ENCODE results near the gene KCNJ11. TPM values are rescaled to one million over a fixed set of nuclear protein-coding genes. Genes with fewer than 3 reads are reported as not detected.

The KCNJ11 gene
- total and polyA plus RNA-seq, 2 of the 13 experiments (the other 11 are each of a cell fraction or from before 2014, with no cell fraction given): 0.38 to 1.6 TPM

GRCh38 chr11:17430616-17431015 is 42.2 kb upstream of the KCNJ11 start:
- ChIA-PET CTCF (ENCODE audit: low intra/inter-chr PET ratio, low total read pairs) (no interaction called here), POLR2A (no interaction called here)
- TF ChIP-seq RAD21 (CRISPR knock-in tag; IDR thresholded peaks at IDR 0.05): no peak
- Histone ChIP-seq H3K4me2 (ENCODE audit: low read depth, low read length) (no peak overlapping the region), H4K20me1 (ENCODE audit: insufficient read depth, low read length) (no peaks in the 10 kb centered on the region), H3K9me3 (ENCODE audit: low read length) (no peaks in the 10 kb centered on the region), H3K27me3 (ENCODE audit: control insufficient read depth in 1 of 2, insufficient read depth in 2 of 2, low read length in 2 of 2) (peaks cover 6 to 28% of the 10 kb centered on the region in 2 experiments; a peak in 4 of 5 replicates), H3K27ac (ENCODE audit: extremely low read length, insufficient read depth, low read length) (no peak overlapping the region), H3K4me3 (replicated peaks in 1 of 3; ENCODE audit: insufficient read depth in 1 of 3, low read depth in 2 of 3, low read length in 3 of 3) (no peak overlapping the region), H2AFZ (ENCODE audit: low read length) (no peak overlapping the region), H3K4me1 (ENCODE audit: insufficient read depth, low read length) (no peaks in the 10 kb centered on the region), H3K36me3 (replicated peaks in 1 of 2; ENCODE audit: control insufficient read depth in 1 of 2, insufficient read depth in 2 of 2, low read length in 2 of 2) (no peaks in the 10 kb centered on the region), H3K9ac (ENCODE audit: insufficient read depth, low read depth, low read length) (no peak overlapping the region), H3K79me2 (ENCODE audit: insufficient read depth, low read length) (no peaks in the 10 kb centered on the region)
- DNase-seq (ENCODE audit: low spot score) (no peak), FAIRE-seq (no peak), ATAC-seq (no peak; the same call in 2 of the 3 replicates)
- intact Hi-C loops (cut with micrococcal nuclease; ENCODE audit: unreplicated experiment) (no loop called here), in situ Hi-C loops (cut with HindIII; ENCODE audit: extremely low pct_ligation_motif_present, low pct_unique_long_range_greater_than_20kb) (no loop called here)
- BruUV-seq (replicated peaks): no TSS peak
- WGBS (ENCODE audit: low lambda C conversion rate): 40% methylated on average over 10 of the region's 13 CpGs

- Histone ChIP-seq H2AFZ (ENCODE audit: low read length) (no peak overlapping the region), H3K9ac (ENCODE audit: insufficient read depth, low read depth, low read length) (no peak overlapping the region), H3K27ac (ENCODE audit: extremely low read length, insufficient read depth, low read length) (no peak overlapping the region), H3K4me3 (replicated peaks in 1 of 3; ENCODE audit: insufficient read depth in 1 of 3, low read depth in 2 of 3, low read length in 3 of 3) (no peak overlapping the region), H4K20me1 (ENCODE audit: insufficient read depth, low read length) (no peaks in the 10 kb centered on the region), H3K79me2 (ENCODE audit: insufficient read depth, low read length) (no peaks in the 10 kb centered on the region), H3K36me3 (replicated peaks in 1 of 2; ENCODE audit: control insufficient read depth in 1 of 2, insufficient read depth in 2 of 2, low read length in 2 of 2) (no peaks in the 10 kb centered on the region), H3K4me1 (ENCODE audit: insufficient read depth, low read length) (peaks cover 2% of the 10 kb centered on the region), H3K4me2 (ENCODE audit: low read depth, low read length) (no peak overlapping the region), H3K27me3 (ENCODE audit: control insufficient read depth in 1 of 2, insufficient read depth in 2 of 2, low read length in 2 of 2) (peaks cover 6 to 22% of the 10 kb centered on the region in 2 experiments; a peak in 4 of 5 replicates), H3K9me3 (ENCODE audit: low read length) (no peaks in the 10 kb centered on the region)
- ATAC-seq (no peak), DNase-seq (ENCODE audit: low spot score) (no peak), FAIRE-seq (no peak)
- in situ Hi-C loops (cut with HindIII; ENCODE audit: extremely low pct_ligation_motif_present, low pct_unique_long_range_greater_than_20kb) (no loop called here), intact Hi-C loops (cut with micrococcal nuclease; ENCODE audit: unreplicated experiment) (no loop called here)
- ChIA-PET CTCF (ENCODE audit: low intra/inter-chr PET ratio, low total read pairs) (no interaction called here), POLR2A (no interaction called here)
- no TSS peak for BruUV-seq (replicated peaks)
- 0% methylated on average over 3 of the region's 3 CpGs for WGBS (ENCODE audit: low lambda C conversion rate)
- TF ChIP-seq ZNF460 (CRISPR knock-in tag; IDR thresholded peaks at IDR 0.05; ENCODE audit: borderline replicate concordance) (no peak), ZNF672 (CRISPR knock-in tag; IDR thresholded peaks at IDR 0.05) (no peak), ATRX (CRISPR knock-in tag; IDR thresholded peaks at IDR 0.05; ENCODE audit: borderline replicate concordance) (no peak), CREM (IDR thresholded peaks at IDR 0.05) (no peak), CREM (CRISPR knock-in tag; IDR thresholded peaks at IDR 0.05) (no peak), TFDP2 (CRISPR knock-in tag; IDR thresholded peaks at IDR 0.05) (no peak), NR3C1 (CRISPR knock-in tag; IDR thresholded peaks at IDR 0.05) (no peak), SCMH1 (CRISPR knock-in tag; IDR thresholded peaks at IDR 0.05; ENCODE audit: borderline replicate concordance) (no peak), ZNF44 (CRISPR knock-in tag; IDR thresholded peaks at IDR 0.05) (no peak), ZNF615 (CRISPR knock-in tag; IDR thresholded peaks at IDR 0.05; ENCODE audit: borderline replicate concordance) (no peak), ISX (CRISPR knock-in tag; conservative IDR thresholded peaks at IDR 0.05) (no peak), ZFP90 (CRISPR knock-in tag; IDR thresholded peaks at IDR 0.05; ENCODE audit: borderline replicate concordance) (no peak), PPARG (CRISPR knock-in tag; conservative IDR thresholded peaks at IDR 0.05) (no peak), ZBTB8A (CRISPR knock-in tag; IDR thresholded peaks at IDR 0.05; ENCODE audit: borderline replicate concordance, low read depth) (no peak), HINFP (CRISPR knock-in tag; IDR thresholded peaks at IDR 0.05; ENCODE audit: low read depth) (no peak), BRCA1 (CRISPR knock-in tag; IDR thresholded peaks at IDR 0.05) (no peak), HHEX (CRISPR knock-in tag; IDR thresholded peaks at IDR 0.05) (no peak)
Observed at GRCh38 chr11:17428925-17429324, 40.5 kb upstream of the KCNJ11 start.
